PFSK-1 (cell line): Measurements from ENCODE around the gene LRRC30.

Experiments used
- FOXP2 ChIP-seq: optimal IDR thresholded peaks from 2 replicates; pipeline ENCODE3; 2011; ENCODE audit warnings: borderline replicate concordance, control low read depth, inconsistent platforms; ENCODE audit not compliant: insufficient read depth; ENCODE audit errors: extremely low read length, extremely low read depth
- POLR2AphosphoS5 ChIP-seq: IDR thresholded peaks from 2 replicates; pipeline ENCODE4 v1.6.1; 2012; ENCODE audit warnings: low read depth, mild to moderate bottlenecking, control low read depth, low read length, moderate library complexity
- SIN3A ChIP-seq: IDR thresholded peaks from 2 replicates; pipeline ENCODE4 v1.6.1; 2012; ENCODE audit warnings: mild to moderate bottlenecking, low read length, moderate library complexity, borderline replicate concordance; ENCODE audit not compliant: insufficient read depth
- TAF1 ChIP-seq: IDR thresholded peaks from 2 replicates; pipeline ENCODE4 v1.6.1; 2012; ENCODE audit warnings: low read length, control low read depth, borderline replicate concordance; ENCODE audit not compliant: insufficient read depth
- TF ChIP-seq, protein P1 (sequence below), 2 experiments: IDR thresholded peaks; 2 replicates each; pipeline versions ENCODE4 v1.6.1 to v1.8.0; 2011 to 2012; ENCODE audit warnings: low read depth in 2 of 2, low read length in 2 of 2, control low read depth in 1 of 2, inconsistent platforms in 1 of 2, mild to moderate bottlenecking in 1 of 2, moderate library complexity in 1 of 2; ENCODE audit not compliant: insufficient read depth in 1 of 2

LRRC30 gene

DNA sequence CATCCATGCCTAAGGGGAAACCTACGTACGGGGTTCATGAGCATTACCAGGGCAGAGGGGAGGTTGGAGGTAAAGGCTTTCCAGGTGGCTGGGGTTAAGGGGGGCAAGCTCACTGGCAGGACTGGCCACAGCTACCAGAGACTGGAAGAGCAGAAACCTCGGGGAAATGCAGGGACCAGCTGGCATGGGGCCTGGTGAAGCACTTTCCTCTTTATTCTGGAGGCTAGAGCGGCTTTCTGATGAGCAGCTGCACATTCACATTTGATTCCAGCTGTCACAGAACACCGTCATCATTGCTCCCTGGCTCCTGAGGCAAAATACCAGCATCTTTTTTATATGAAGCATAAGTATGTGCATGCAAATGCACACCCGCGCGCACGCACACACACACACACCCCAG lies 28.7 kb upstream of the LRRC30 start:
- TF ChIP-seq POLR2AphosphoS5 (no peak), SIN3A (no peak), FOXP2 (no peak), TAF1 (no peak)
- TF ChIP-seq, protein P1, sequence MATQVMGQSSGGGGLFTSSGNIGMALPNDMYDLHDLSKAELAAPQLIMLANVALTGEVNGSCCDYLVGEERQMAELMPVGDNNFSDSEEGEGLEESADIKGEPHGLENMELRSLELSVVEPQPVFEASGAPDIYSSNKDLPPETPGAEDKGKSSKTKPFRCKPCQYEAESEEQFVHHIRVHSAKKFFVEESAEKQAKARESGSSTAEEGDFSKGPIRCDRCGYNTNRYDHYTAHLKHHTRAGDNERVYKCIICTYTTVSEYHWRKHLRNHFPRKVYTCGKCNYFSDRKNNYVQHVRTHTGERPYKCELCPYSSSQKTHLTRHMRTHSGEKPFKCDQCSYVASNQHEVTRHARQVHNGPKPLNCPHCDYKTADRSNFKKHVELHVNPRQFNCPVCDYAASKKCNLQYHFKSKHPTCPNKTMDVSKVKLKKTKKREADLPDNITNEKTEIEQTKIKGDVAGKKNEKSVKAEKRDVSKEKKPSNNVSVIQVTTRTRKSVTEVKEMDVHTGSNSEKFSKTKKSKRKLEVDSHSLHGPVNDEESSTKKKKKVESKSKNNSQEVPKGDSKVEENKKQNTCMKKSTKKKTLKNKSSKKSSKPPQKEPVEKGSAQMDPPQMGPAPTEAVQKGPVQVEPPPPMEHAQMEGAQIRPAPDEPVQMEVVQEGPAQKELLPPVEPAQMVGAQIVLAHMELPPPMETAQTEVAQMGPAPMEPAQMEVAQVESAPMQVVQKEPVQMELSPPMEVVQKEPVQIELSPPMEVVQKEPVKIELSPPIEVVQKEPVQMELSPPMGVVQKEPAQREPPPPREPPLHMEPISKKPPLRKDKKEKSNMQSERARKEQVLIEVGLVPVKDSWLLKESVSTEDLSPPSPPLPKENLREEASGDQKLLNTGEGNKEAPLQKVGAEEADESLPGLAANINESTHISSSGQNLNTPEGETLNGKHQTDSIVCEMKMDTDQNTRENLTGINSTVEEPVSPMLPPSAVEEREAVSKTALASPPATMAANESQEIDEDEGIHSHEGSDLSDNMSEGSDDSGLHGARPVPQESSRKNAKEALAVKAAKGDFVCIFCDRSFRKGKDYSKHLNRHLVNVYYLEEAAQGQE (IDR thresholded peaks at IDR 0.05; ENCODE audit: insufficient read depth in 1 of 2, low read depth in 2 of 2, low read length in 2 of 2), result no peak

- TF ChIP-seq SIN3A (no peak), FOXP2 (no peak), POLR2AphosphoS5 (no peak), TAF1 (no peak)
- TF ChIP-seq, protein P1 (IDR thresholded peaks at IDR 0.05; ENCODE audit: insufficient read depth in 1 of 2, low read depth in 2 of 2, low read length in 2 of 2), result no peak
These were observed 25.5 kb upstream of the LRRC30 start for GRCh38 chr18:7205346-7205745.

- TF ChIP-seq TAF1, result no peak
- TF ChIP-seq SIN3A, result no peak
- TF ChIP-seq, protein P1 (IDR thresholded peaks at IDR 0.05; ENCODE audit: insufficient read depth in 1 of 2, low read depth in 2 of 2, low read length in 2 of 2), result no peak
These were observed 24.7 kb upstream of the LRRC30 start for GRCh38 chr18:7206217-7206616.

DNA sequence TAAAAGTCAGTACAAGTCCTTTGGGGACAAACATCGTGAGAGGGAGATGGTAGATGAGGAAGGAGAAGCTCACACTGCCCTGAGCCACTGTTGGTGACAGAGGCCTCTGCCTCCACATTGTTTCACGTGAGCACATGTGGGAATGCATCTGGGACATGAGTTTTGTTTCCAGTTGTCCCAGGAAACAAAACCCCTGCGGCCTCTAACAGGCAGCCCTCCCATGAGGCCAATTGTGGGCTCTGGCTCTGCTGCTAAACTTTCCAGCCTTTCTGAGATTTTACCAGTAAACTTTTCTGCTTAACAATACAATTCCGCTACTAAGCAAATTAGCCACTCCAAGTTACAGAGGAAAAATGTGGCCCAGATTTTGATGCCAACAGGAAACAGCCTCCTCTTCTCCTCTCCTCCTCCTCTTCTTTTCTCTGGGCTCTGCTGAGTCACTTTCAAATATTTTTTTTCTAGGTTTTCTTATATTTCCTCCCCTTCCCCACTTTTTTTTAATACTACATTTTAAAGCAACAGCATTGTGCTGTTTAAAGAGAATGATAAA lies 23.4 kb upstream of the LRRC30 start:
- TF ChIP-seq TAF1 (no peak), SIN3A (no peak), POLR2AphosphoS5 (no peak), FOXP2 (no peak)
- TF ChIP-seq, protein P1 (IDR thresholded peaks at IDR 0.05; ENCODE audit: insufficient read depth in 1 of 2, low read depth in 2 of 2, low read length in 2 of 2), result no peak
